Retinal pigment epithelial cell (primary cell): ENCODE data around the gene PPIA.
"Not testable (repeated sequence)": the region's sequence is repeated elsewhere in the genome, so short reads cannot be mapped to it uniquely, and the experiment has no call there.

Source experiments
- DNase-seq: peaks from one replicate; pipeline ENCODE4 v3.0.0-alpha.2; 2010; ENCODE audit warnings: low read depth
- H3K4me3 ChIP-seq: 2 replicates; pipeline ENCODE4 v1.5.1; 2011; ENCODE audit warnings: mild to moderate bottlenecking, low read length, control low read depth, moderate library complexity
- CTCF ChIP-seq: conservative IDR thresholded peaks from 2 replicates; pipeline ENCODE4 v1.5.1; 2011; ENCODE audit warnings: low read depth, low read length, control low read depth, inconsistent platforms

Gene PPIA

DNA sequence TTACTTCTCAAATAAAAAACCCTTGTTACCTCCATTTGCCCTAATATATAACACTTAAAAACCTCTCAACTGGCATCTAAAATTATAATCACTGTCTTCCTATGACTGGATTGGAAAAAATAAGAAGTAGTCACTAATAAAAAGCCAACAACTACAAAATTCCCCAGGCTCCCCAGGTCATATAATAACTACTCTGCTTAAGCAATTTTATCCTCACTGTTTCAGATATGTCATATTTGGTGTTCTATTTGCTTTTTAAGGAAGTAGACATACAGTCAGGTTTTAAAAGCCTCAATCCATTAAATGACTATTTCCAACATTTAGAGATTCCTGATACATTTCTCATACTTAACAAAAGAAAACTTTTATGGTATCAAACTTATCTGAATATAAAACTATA is 49.0 kb downstream of the PPIA start:
- no peak for TF ChIP-seq CTCF
- no peak for DNase-seq
- H3K4me3 ChIP-seq = no peak overlapping the region

DNA sequence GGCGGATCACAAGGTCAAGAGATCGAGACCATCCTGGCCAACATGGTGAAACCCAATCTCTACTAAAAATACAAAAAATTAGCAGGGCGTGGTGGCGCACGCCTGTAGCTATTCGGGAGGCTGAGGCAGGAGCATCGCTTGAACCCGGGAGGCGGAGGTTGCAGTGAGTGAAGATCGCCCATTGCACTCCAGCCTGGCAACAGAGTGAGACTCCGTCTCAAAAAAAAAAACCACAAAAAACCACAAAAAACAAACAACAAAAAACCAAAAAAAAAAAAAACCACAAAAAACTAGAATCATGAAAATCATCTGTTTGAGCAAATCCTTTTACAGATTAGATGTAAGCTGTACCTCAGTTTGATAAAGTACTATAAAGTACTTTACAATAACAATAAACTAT is 49.9 kb downstream of the PPIA start:
- H3K4me3 ChIP-seq = peak overlapping the region; percentile 94
- not testable (repeated sequence) for DNase-seq

DNA sequence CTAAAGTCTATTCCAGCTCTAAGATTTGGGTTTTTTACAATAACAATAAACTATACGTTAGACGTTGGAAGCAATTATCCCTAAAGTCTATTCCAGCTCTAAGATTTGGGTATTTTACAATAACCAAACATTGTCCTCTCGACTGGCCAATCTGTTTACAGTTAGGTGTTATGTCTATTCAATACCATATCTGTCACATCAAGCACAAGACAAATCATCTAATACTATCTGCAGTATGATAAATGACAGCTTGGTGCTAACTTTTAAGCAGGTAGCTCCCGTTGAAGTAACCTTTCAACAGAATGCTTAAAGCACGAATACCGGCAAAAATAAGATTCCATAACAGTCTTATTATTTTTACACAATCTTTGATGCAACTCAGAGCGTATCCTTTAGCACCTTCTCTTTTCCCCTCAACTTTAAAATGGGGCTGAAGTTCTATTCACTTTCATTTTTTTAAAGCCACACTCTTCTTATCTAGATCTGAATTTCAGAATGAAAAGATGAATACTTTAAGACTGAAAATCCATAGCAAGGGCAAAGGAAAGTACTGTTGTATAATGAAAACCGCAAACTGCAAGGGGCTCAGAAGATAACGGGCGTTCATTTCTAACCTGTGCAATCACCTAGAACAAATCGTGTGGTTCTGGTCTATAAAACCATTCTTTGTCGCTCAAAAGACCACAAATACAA is 50.5 kb downstream of the PPIA start:
- no peak for TF ChIP-seq CTCF
- H3K4me3 ChIP-seq = peak overlapping the region; percentile 94
- no peak for DNase-seq

DNA sequence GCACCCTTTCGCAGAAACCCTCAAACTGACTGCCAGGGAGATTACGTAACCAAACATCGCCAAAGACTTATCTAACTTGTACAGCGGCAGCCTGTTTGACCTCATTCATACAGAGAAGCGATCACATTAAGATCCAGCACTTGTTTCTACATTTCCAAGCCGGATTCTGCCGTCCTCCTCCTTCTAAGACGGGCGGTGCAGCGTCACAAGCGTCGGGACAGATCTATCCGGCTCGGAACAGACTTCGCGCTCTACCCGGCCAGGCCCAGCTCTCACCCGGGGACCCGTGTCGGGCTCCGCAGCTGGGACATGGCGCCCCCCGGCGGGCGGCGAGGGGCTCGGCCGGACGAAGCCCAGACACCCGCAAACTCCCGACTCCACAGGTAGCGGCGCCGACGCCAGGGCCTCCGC is 51.0 kb downstream of the PPIA start:
- peak; percentile 44 for DNase-seq
- peak overlapping the region; percentile 94 for H3K4me3 ChIP-seq

DNA sequence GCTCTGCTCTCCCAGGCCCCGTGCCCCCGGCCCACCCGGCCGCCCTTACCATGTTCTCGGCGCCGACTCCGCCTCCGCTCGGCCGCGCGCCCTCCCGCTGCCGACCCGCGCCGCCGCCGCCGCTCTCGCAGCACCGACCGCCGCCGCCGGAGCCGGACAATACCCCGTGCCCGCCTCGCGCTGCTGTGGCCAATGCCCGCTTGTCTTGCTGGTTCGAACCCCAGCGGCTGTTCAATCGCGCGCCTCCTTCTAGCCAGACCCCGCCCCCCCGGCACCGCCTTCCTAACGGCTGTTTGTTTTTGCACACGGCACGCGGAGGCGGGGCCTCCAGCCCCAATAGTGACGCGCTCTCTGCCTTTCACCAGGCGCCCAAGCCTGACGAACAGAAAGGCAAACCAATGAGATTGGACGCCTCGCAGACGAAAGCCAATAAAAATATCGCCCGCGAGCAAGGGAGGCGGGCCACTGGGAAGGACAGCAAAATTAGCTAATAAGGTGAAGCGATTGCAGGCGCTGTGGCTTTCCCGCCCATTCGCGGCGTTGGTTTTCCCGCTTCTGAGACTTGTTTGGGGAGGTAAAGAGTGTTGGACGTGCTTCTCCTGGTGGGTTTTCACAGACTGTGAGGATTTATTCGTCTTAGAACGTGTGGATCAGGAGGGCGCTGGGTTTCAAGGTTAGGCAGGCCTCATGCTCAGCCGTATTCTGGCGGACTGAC is 51.6 kb downstream of the PPIA start, which contains the start of gene H2AZ2:
Gene H2AZ2, minus strand, starts transcription at position 168 of the 715 bp plus-strand sequence. Its CDS starts 116 bp downstream, at position 52.
- H3K4me3 ChIP-seq = peak within 1 kb of the TSS; percentile 94
- peak; percentile 99 for DNase-seq
- no peak for TF ChIP-seq CTCF

More for the DNA sequence above, 51.0 kb downstream of the PPIA start:
- peak; percentile 75 for TF ChIP-seq CTCF

GRCh38 chr7:44849259-44849884 is 52.9 kb downstream of the PPIA start:
- DNase-seq = no peak
- H3K4me3 ChIP-seq = no peak overlapping the region
- TF ChIP-seq CTCF = no peak

DNA sequence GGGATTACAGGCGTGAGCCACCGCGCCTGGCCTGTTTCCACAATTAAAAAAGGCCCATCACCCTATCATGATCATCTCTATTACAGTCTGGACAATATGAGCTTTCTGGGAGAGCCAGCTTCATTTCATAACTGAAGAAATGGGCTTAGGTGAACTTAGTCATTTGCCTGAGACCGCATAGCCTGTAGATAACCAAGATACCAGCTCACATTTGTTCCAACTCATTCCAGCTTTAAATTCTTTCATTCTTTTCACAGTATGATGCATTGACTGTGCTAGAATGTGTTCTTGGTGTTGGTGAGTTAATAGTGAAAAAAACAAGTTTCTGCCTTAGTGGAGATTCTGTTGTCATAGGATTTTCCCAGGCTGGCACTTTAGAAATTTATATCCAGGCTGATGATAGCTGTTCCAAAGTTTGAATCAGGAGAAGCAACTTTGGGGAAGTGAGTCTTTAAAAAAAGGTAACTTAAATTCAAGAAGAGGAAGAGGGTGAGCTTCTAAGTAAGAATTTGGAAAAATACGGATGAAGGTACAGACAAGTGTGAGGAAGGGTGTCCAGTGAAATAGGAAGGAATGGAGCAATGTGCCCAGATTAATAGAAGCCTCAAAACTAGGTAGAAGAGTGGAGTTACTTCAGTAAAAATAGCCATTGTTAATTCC is 53.5 kb downstream of the PPIA start:
- DNase-seq = no peak
- no peak overlapping the region for H3K4me3 ChIP-seq
- no peak for TF ChIP-seq CTCF
